Cardiac muscle cell (in vitro differentiated cells and primary cell): ENCODE measurements around the gene C5orf46. TPM values are rescaled to one million over a fixed set of nuclear protein-coding genes. Genes with fewer than 3 reads are reported as not detected.

ENCODE experiments used
- DNase-seq, 2 donors: peaks; one replicate each; pipeline versions ENCODE4 v3.0.0 to v3.0.0-alpha.2; 2010 to 2017; ENCODE audit warnings: low read depth in 1 of 2, low spot score in 1 of 2
- H3K27ac ChIP-seq: fragments of 200-600 bp; sonication (generic); 2 replicates; pipeline ENCODE4 v1.5.1; 2016
- H3K27me3 ChIP-seq: fragments of 200-600 bp; sonication (generic); 2 replicates; pipeline ENCODE4 v1.6.0; 2016; ENCODE audit warnings: control low read depth
- H3K36me3 ChIP-seq: fragments of 200-600 bp; sonication (generic); 2 replicates; pipeline ENCODE4 v1.5.1; 2016; ENCODE audit warnings: control low read depth
- H3K4me1 ChIP-seq: fragments of 200-600 bp; sonication (generic); 2 replicates; pipeline ENCODE4 v1.8.1; 2017; ENCODE audit warnings: low read depth, mild to moderate bottlenecking, mixed run types
- H3K4me3 ChIP-seq: fragments of 200-600 bp; sonication (generic); 2 replicates; pipeline ENCODE4 v1.5.1; 2016; ENCODE audit warnings: mild to moderate bottlenecking
- H3K9me3 ChIP-seq: fragments of 200-600 bp; sonication (generic); 2 replicates; pipeline ENCODE4 v1.5.1; 2017; ENCODE audit warnings: low read depth, mild to moderate bottlenecking, control low read depth
- CTCF ChIP-seq: IDR thresholded peaks from 2 replicates; pipeline ENCODE4 v1.5.1; 2012; ENCODE audit warnings: low read depth, mild to moderate bottlenecking, low read length
- polyA plus RNA-seq: library from polyadenylated mRNA; unstranded; fragments of >200 nt; fragmentation: Nextera tagmentation; extraction: Ambion mirVana; gene quantifications from 2 replicates; pipeline ENCODE4 v1.2.1, GENCODE V29; 2016
- total RNA-seq: library from RNA; depleted of rRNA; stranded (reverse); fragments of >200 nt; gene quantifications from 2 replicates; pipeline ENCODE4 v1.2.3, GENCODE V29; 2016

The C5orf46 gene
- total and polyA plus RNA-seq, 2 experiments from 2014 or later = 0.43 TPM; not detected in 1

GRCh38 chr5:147863454-147864158 is 42.7 kb downstream of the C5orf46 start:
- Histone ChIP-seq H3K9me3 (no peaks in the 10 kb centered on the region), H3K4me1 (no peaks in the 10 kb centered on the region), H3K27ac (no peak overlapping the region), H3K4me3 (no peak overlapping the region), H3K36me3 (no peaks in the 10 kb centered on the region), H3K27me3 (no peaks in the 10 kb centered on the region)
- DNase-seq = no peak
- TF ChIP-seq CTCF = no peak

DNA sequence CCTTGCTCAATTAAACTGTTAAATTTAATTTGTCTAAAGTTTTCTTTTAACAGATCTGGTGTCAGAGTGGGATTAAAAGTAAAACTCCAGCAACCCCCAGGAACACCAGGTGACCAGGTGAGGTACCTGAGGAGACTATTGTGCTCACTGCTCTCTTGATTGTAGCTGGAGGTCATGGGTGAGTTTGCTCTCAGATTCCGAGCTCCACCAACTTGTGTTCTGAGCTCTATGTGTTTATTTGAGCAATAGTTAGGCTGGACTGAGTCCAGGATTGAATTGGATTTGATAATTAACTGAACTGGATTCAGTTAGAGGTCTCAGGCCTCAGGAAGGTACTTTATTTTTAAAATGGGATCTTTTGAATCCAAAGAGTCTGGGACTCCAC is 45.7 kb downstream of the C5orf46 start:
- TF ChIP-seq CTCF = no peak
- Histone ChIP-seq H3K4me3 (no peak overlapping the region), H3K27ac (no peak overlapping the region), H3K9me3 (no peaks in the 10 kb centered on the region), H3K36me3 (no peaks in the 10 kb centered on the region), H3K27me3 (no peaks in the 10 kb centered on the region), H3K4me1 (peaks cover 8% of the 10 kb centered on the region)
- DNase-seq = no peak

GRCh38 chr5:147859962-147860640 is 46.2 kb downstream of the C5orf46 start:
- DNase-seq = no peak
- no peak for TF ChIP-seq CTCF
- H3K4me3 ChIP-seq = no peak overlapping the region
- no peaks in the 10 kb centered on the region for H3K9me3 ChIP-seq
- H3K27ac ChIP-seq = no peak overlapping the region
- H3K27me3 ChIP-seq = no peaks in the 10 kb centered on the region
- peaks cover 8% of the 10 kb centered on the region for H3K4me1 ChIP-seq
- no peaks in the 10 kb centered on the region for H3K36me3 ChIP-seq

DNA sequence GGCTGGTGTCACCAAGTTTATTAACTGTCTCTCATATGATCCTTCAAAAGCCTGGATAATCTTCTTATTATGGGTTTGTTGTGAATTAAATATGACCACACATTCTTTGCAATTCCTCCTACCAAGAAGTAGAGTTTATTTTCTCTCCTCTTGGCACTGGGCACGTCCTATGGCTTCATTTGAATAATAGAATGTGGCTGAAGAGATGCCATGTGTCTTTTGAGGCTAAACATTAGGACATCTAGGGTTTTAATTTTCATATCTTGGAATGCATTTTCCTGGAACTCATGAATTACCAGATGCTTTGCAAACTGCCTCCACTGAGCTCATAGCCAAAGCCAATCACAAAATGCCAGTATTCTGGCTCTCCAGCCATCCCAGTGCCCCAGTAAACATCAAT is 47.8 kb downstream of the C5orf46 start:
- Histone ChIP-seq H3K4me3 (no peak overlapping the region), H3K27me3 (no peaks in the 10 kb centered on the region), H3K4me1 (peaks cover 8% of the 10 kb centered on the region), H3K27ac (no peak overlapping the region), H3K36me3 (no peaks in the 10 kb centered on the region), H3K9me3 (no peaks in the 10 kb centered on the region)
- no peak for DNase-seq
- no peak for TF ChIP-seq CTCF

DNA sequence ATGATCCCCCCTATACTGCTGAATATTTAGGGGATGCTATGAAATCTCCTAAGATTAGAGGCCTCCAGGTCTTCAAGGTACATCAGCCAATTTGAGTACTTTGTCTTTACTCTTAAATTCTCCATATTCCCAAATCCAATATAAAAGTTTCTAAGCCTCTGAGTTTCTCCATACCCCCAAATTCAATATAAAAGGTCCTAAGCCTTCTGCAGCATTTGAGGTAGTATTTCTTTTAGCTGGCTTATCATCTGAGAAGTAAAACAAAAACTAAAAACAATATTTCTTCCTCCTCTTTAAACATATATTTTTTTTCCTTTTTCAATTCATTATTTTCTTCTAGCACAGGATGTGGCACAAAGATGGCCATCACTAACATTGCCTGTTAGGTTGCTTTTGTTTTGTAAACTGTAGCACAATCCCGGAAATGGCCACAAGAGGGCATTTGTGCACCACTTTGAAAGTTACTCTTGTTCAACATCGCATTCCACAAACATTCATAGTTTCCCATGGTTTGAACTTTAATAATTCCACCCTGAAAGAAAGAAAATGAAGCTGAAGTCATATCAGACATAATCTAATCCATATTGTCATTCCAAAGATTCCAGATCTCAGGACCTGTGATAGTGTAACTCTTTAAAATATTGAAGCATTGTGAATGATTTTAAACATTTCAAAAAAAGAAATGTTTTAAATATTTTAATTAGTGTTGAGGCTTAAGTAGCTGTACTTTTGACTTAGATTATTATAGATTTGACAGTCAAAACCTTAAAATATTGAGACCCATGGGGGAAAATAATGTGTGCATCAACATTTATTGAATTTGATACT is 48.8 kb downstream of the C5orf46 start:
- H3K4me1 ChIP-seq = peaks cover 8% of the 10 kb centered on the region
- H3K27ac ChIP-seq = no peak overlapping the region
- TF ChIP-seq CTCF = peak; percentile 89
- H3K36me3 ChIP-seq = no peaks in the 10 kb centered on the region
- H3K9me3 ChIP-seq = no peaks in the 10 kb centered on the region
- H3K27me3 ChIP-seq = no peaks in the 10 kb centered on the region
- DNase-seq = peak; percentile 71 to 76
- no peak overlapping the region for H3K4me3 ChIP-seq
